GM18498 (cell line): ENCODE measurements around the gene VIPR2.
"Not testable (repeated sequence)": the region's sequence is repeated elsewhere in the genome, so short reads cannot be mapped to it uniquely, and the experiment has no call there.

ENCODE experiments used
- ATAC-seq: cut with Tn5 transposase; IDR thresholded peaks from one replicate; pipeline ENCODE4 v1.9.1; 2021; ENCODE audit warnings: mild to moderate bottlenecking, moderate library complexity; ENCODE audit not compliant: unreplicated experiment

VIPR2 gene

DNA sequence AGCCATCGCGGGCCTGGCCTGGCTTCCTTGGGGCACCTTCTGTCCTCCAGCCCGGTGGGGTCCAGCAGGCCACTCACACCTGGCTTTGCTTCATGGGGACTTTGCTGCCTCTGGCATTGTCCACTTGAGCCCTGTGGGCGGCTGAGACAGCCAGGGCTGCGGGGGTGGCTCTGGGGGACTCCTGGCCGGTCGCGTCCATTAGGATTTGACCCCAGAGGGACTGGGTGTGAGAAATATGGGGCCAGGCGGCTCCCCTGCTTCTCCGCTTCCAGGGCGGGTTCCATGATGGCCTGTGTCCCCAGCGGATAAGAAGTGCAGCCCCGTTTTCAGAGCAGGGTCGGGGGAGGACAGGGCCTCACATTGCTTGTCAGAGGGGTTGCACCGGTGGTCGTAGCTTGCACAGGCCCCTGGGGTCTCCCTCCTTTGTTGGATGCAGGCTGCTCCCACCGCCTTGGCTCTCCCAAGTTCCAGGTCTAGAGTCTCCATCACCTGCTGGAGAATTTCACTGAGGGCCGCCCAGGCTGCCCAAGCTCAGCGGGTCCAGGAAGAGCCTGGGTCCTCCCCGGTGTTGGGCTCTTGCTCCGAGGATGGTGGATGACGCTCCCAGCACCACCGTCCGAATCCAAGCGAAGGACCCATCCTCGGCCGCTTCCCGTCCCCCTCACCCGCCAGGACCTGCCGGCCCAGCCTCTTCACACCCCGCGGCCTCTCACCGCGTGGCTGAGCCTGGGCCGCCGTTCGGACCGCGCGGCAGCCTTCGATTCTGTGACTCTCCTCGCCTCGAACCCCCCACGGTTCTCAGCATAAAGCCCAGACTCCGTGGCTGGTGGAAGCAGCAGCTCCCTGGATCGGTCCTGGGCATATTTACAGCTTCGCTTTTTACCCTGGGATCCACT lies 148.2 kb downstream of the VIPR2 start:
- no peak for ATAC-seq

- ATAC-seq, result no peak
Measured at GRCh38 chr7:158995514-158995913, 149.2 kb downstream of the VIPR2 start.

- ATAC-seq, result no peak
Measured at GRCh38 chr7:158994687-158995086, 150.0 kb downstream of the VIPR2 start.

GRCh38 chr7:158993591-158993990 lies 151.1 kb downstream of the VIPR2 start:
- no peak for ATAC-seq

DNA sequence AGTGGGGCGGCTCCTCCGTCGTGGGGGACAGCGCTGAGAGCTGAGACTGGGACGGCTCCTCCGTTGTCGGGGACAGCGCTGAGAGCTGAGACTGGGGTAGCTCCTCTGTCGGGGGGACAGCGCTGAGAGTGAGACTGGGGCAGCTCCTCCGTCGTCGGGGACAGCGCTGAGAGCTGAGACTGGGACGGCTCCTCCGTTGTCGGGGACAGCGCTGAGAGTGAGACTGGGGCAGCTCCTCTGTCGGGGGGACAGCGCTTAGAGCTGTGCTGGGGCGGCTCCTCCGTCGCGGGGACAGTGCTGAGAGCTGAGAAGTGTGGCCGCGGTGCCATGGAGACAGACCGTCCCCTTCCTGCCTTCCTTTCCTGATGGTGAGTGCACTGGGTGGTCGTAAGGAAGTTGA lies 151.9 kb downstream of the VIPR2 start:
- ATAC-seq, result no peak

GRCh38 chr7:158991824-158992621 lies 152.6 kb downstream of the VIPR2 start:
- no peak for ATAC-seq

DNA sequence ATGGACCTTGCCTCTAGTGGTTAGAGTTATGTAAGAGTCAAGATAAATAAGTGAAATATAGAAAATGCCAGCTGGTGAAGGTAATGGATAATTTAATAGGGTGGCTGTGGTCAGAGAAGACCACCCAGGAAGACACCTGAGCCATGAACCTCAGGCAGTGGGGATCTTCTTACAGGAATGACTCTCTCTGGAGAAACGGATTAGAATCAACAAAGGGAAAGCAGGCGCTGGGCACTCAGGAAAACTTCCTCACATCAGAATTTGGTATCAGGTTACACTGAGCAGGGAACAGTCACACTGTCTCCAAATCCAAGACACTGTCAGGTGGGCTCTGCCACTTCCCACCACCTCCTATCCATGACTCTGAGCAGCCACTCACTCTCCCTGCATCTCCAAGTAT lies 155.7 kb downstream of the VIPR2 start:
- no peak for ATAC-seq

- no peak for ATAC-seq
Measured at GRCh38 chr7:158988302-158988862, 156.3 kb downstream of the VIPR2 start.

- no peak for ATAC-seq
Measured at GRCh38 chr7:158987691-158988090, 157.0 kb downstream of the VIPR2 start.

- no peak for ATAC-seq
Measured at GRCh38 chr7:158985583-158985982, 159.1 kb downstream of the VIPR2 start.

GRCh38 chr7:158984007-158984406 lies 160.7 kb downstream of the VIPR2 start:
- not testable (repeated sequence) for ATAC-seq

- not testable (repeated sequence) for ATAC-seq
Measured at GRCh38 chr7:158982080-158982479, 162.6 kb downstream of the VIPR2 start.

DNA sequence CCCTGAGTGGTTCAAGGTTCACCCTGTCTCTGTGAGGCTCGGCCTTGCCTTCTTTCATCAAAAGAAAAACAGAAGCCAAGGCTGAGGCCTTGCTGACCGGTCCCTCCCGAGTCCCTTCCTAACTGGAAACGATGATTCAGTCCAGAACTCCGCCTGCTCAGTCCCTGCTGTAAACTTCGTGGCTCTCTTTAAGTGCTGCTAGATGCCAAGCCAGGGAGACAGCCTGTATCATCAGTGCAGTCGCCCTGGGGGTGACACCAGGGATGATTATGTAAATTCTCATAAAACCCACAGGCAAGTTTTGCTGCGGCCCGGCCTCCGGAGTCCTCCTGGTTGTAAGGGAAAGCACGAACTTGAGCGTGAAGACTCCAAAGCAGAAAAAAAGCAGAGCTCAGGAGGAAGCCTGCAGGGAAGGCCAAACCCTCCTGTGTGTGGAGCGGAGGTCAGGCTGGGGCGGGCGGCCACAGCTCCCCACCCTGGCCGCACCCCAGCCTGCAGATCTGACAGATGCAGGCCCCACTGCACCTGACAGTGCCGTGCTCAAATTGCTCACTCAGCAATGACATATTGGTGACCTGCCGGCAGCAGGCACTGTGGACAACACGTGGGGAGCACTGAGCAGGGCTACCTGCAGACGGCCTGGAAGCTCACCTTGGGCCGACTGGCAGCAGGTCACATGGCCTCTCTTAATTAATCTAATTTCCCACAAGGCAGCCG lies 164.9 kb downstream of the VIPR2 start:
- no peak for ATAC-seq

GRCh38 chr7:158979023-158979529 lies 165.6 kb downstream of the VIPR2 start:
- no peak for ATAC-seq
